Lower leg skin (tissue), 4 donors: ENCODE results near the gene USP3. TPM values are rescaled to one million over a fixed set of nuclear protein-coding genes. Genes with fewer than 3 reads are reported as not detected.

Source experiments
- DNase-seq, 2 donors: peaks; one replicate each; pipeline ENCODE4 v3.0.0-alpha.2; 2019; ENCODE audit warnings: low spot score in 2 of 2
- H3K4me3 ChIP-seq: fragments of 200-600 bp; sonication (generic); 2 replicates; pipeline ENCODE4 v1.5.1; 2017; ENCODE audit warnings: mild to moderate bottlenecking, low read depth; ENCODE audit not compliant: poor library complexity, severe bottlenecking
- CTCF ChIP-seq, 3 donors: fragments of 450-650 bp; IDR thresholded peaks; one replicate each; pipeline ENCODE4 v1.5.1; 2016; ENCODE audit warnings: antibody characterized with exemption in 3 of 3, mild to moderate bottlenecking in 3 of 3, moderate library complexity in 2 of 3
- POLR2A ChIP-seq, 2 donors: fragments of 450-650 bp; IDR thresholded peaks; one replicate each; pipeline ENCODE4 v1.6.1; 2016 to 2017; ENCODE audit warnings: antibody characterized with exemption in 2 of 2, mild to moderate bottlenecking in 1 of 2, moderate library complexity in 1 of 2
- WGBS, 2 donors: methylation state at CpG; one replicate each; pipeline ENCODE4 v1.1.5; 2018; 5-methylcytosine and 5-hydroxymethylcytosine counted together
- intact Hi-C: fragments of 100-400 bp; cut with DNase I; formaldehyde crosslinking; loops from one replicate; pipeline ENCODE4 v1.15.0; 2023; ENCODE audit warnings: low total_unique reads
- total RNA-seq, 4 donors: library from RNA; depleted of rRNA; stranded (reverse); fragments of >200 nt; gene quantifications; one replicate each; pipeline ENCODE4 v1.1.0, GENCODE V29; 2016

USP3 gene
- total RNA-seq, 4 donors from 2014 or later, result 43.9 to 66.5 (median 55.0) TPM

- no peak for DNase-seq
- intact Hi-C loops, result no loop called here
- TF ChIP-seq POLR2A (IDR thresholded peaks at IDR 0.05), result no peak
- TF ChIP-seq CTCF (IDR thresholded peaks at IDR 0.05), result no peak
- no peak overlapping the region for H3K4me3 ChIP-seq
These were observed 69.1 kb downstream of the USP3 start for GRCh38 chr15:63573533-63573932.

GRCh38 chr15:63575312-63575711, 70.9 kb downstream of the USP3 start:
- intact Hi-C loops, result no loop called here
- WGBS, 2 donors, result 44 to 63% methylated on average over 1 of the region's 1 CpG
- TF ChIP-seq POLR2A (IDR thresholded peaks at IDR 0.05), result no peak
- no peak for TF ChIP-seq CTCF (IDR thresholded peaks at IDR 0.05)
- no peak for DNase-seq
- H3K4me3 ChIP-seq, result no peak overlapping the region

- intact Hi-C loops, result no loop called here
- 64 to 67% methylated on average over 6 of the region's 6 CpGs for WGBS, 2 donors
- H3K4me3 ChIP-seq, result no peak overlapping the region
- no peak for DNase-seq
- TF ChIP-seq CTCF (IDR thresholded peaks at IDR 0.05) (no peak), POLR2A (IDR thresholded peaks at IDR 0.05) (no peak)
These were observed 72.0 kb downstream of the USP3 start for GRCh38 chr15:63576441-63576840.

GRCh38 chr15:63582179-63582578, 77.8 kb downstream of the USP3 start:
- DNase-seq, result no peak
- no peak overlapping the region for H3K4me3 ChIP-seq
- intact Hi-C loops, result no loop called here
- TF ChIP-seq POLR2A (IDR thresholded peaks at IDR 0.05), result no peak
- TF ChIP-seq CTCF (IDR thresholded peaks at IDR 0.05), result no peak

- intact Hi-C loops, result no loop called here
- no peak overlapping the region for H3K4me3 ChIP-seq
- 83 to 85% methylated on average over 2 of the region's 2 CpGs for WGBS, 2 donors
- DNase-seq, result no peak
- TF ChIP-seq POLR2A (IDR thresholded peaks at IDR 0.05), result no peak
- TF ChIP-seq CTCF (IDR thresholded peaks at IDR 0.05), result no peak
These were observed 78.5 kb downstream of the USP3 start for GRCh38 chr15:63582718-63583426.

- intact Hi-C loops, result no loop called here
- no peak for TF ChIP-seq CTCF (IDR thresholded peaks at IDR 0.05)
- TF ChIP-seq POLR2A (IDR thresholded peaks at IDR 0.05), result no peak
- DNase-seq, result no peak
- no peak overlapping the region for H3K4me3 ChIP-seq
- 88 to 94% methylated on average over 5 of the region's 5 CpGs for WGBS, 2 donors
These were observed 82.4 kb downstream of the USP3 start for GRCh38 chr15:63586790-63587189.
